NOMO-1 treated with dmso at 0.1 percent for 144 hours (cell line): ENCODE results near the gene KRT38.
A peak's percentile ranks its signal among the peaks of the same experiment; 100 is the strongest.
"Not testable (repeated sequence)": the region's sequence is repeated elsewhere in the genome, so short reads cannot be mapped to it uniquely, and the experiment has no call there.

ENCODE experiments used
- DNase-seq: peaks from one replicate; lab custom pipeline; 2025; ENCODE audit not compliant: unreplicated experiment; lab: John Stamatoyannopoulos, UW

KRT38 gene

GRCh38 chr17:41422586-41422985, 18.2 kb downstream of the KRT38 start:
- DNase-seq: not testable (repeated sequence)

DNA sequence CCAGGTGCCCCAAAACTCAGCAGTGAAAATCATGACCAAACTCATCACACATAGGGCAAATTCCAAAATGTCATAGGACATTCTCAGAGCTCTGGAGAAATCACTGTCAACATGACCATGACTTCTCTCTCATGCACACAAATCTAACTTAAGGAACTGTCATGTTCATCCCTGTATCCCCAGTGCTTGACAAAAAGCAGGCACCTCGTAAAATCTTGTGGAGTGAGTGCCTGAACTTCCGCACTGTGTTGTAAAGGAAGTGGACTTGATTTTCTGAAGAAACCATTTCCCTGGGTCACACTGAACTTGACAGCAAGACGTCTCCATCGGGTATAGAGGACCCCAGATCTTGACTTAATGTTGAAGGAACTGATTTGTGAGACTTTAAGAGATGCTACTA, 19.2 kb downstream of the KRT38 start:
- DNase-seq: no peak

DNA sequence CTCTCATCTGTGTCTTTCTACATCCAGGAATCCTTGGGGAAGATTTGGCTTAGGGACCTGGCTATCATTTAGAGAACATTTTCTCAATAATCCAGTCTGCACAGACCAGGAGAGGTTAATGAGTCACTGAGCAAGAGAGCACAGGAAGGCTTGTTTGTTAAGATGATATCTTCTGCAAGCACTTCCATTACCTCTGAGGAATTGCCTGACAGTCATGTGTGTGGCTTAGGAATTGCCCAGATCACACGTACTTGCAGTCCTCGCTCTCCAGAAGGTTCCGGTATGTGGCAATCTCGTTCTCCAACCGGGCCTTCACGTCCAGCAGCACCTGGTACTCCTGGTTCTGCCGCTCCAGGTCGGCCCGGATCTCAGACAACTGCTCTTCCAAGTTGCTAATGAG, 19.7 kb downstream of the KRT38 start:
- no peak for DNase-seq

DNA sequence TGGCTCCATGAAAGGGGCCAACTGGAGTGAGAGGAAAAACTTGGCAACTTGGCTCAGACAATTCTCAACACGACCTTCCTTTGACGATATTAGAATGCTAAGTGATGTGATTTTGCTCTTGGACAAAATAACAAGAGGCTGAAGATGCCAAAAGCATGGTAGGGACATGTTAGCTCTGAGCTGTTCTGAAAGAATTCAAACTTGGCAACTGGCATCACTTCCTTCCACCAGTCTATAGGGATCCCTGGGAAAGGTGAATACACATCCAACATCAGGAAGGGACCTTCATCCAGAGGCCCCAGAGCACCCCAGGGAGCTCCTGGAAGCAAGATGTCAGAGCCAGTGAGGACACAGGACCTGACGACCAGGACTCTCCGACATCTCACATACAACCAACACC, 20.6 kb downstream of the KRT38 start:
- no peak for DNase-seq

GRCh38 chr17:41419716-41420115, 21.1 kb downstream of the KRT38 start:
- no peak for DNase-seq

DNA sequence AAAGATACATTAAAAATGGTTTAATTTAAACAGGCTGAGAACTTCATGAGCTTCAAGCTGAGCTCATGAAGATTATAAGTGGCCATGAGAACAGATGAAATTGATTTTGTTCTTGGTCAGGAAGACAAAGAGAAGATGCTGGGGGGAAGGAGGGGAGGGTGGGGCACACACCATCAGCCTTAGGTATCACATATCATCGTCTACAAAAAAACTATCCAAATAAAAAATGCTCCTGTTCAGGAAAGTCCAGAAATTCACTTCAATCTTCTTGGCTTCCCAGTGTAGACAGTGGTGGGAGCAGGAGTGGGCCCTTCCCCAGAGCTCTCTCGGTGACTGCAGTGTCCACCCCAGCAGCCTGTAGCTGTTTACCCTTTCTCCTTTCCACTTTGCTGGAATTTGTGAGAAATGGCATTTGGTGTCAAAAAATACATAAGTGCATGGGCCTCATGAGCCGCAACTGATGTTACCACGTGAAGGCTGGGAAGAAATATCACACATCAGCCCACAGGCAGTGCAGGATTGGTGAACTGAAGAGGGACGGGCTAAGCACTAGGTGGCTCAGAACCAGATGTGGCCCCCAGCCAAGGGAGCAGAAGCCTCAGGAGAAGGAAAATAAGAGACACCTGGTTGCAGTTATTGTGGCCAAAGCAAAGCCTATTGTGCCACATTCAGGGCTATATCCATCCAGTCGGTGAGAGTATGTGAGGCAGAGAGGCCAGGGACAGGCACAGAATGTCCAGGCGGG, 22.5 kb downstream of the KRT38 start:
- no peak for DNase-seq

DNA sequence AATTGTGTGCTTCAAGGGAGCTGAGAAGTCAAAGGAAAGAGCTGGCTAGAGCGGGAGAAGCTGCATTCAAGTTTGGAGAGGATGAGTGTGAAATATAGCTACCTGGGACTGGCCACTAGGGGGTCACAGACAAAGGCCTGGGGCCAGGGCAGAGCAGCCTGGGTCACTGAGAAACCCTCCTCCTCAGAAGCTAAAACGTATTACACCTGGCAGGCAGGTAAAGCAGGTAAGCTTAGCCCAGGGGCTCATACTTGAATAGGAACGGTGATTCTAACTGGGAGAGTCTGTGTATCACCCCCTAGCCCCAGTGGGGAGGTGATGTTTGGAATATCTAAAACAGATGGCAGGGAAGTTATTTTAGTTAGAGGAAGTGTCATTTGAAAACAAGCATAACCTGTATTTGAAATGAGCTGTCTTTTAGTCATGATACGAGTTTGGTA, 23.2 kb downstream of the KRT38 start:
- peak; percentile 10 for DNase-seq

GRCh38 chr17:41417127-41417526, 23.7 kb downstream of the KRT38 start:
- DNase-seq: no peak

DNA sequence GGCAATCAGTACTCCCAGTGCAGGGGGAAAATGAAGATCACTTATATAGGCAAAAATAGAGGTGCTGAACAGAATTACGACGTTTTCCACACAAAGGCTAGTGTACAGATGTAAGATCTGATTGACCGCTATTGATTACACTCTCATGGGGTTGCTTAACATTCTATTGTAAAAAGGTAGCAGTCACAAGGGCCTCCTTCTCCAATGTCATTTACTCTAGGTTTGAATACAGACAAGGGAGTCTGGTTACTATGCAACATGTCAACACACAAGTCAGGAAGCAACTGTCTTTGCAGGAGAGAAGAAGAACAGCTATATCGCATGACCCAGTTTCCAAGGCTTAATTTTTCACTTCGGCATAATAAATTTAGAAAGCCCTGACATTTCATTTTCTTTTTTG, 24.3 kb downstream of the KRT38 start:
- DNase-seq: no peak

DNA sequence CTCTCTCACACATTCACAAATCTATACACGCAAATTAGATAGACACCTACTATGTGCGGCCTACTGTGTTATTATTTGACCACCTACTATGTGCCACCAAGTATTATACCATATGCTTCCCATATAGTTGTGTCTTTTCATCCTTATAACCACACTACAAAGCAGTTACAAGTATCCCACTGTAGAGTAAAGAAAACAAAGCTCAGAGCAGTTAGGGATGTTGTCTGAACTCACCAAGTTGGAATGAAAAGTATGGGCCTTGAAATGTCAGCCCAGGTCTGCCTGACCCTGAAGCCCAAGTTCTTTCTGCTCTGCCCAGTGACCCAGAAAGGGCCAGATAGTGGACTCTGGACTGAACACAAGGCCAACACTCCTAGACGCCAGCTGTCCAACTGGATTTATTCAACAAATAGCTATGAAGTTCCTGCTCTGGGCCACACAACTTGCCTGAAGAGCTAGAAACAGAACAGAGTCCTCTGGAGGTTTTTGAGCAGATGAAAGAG, 24.9 kb downstream of the KRT38 start:
- DNase-seq: no peak

- DNase-seq: no peak
Observed at GRCh38 chr17:41415411-41415810, 25.4 kb downstream of the KRT38 start.

GRCh38 chr17:41413982-41414381, 26.8 kb downstream of the KRT38 start:
- no peak for DNase-seq

- DNase-seq: no peak
Observed at GRCh38 chr17:41413353-41413957, 27.3 kb downstream of the KRT38 start.

DNA sequence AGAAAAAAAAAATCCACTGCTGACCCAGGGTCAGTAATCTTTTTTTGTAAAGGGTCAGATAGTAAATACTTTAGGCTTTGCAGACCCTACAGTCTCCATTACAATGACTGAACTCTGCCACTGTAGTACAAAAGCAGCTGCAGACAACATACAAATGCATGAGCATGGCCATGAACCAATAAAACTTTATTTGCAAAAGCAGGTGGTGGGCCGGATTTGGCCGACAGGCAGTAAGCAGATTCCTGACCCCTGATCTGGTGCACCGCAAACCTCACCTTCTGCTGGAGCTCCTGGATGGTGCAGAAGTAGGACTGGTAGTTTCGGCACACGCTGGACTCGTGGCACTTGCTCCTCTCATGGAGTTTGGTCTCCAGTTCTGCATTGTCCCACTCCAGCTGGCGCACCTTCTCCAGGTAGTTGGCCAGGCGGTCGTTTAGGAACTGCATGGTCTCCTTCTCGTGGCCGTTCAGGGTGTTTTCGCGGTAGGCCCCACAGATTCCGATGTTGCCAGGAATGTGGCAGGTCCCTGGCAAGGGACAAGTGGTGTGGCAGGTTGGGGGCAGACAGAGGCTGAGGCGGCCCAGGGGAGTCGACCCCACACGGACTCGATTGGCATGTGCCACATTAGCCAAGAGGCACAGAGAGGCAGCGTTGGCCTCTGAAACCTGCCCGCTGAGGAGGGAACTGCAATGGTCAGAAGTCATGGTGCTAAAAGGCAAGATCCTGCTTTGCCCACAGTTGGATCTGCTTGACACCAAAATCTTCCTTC, 29.5 kb downstream of the KRT38 start:
- no peak for DNase-seq

DNA sequence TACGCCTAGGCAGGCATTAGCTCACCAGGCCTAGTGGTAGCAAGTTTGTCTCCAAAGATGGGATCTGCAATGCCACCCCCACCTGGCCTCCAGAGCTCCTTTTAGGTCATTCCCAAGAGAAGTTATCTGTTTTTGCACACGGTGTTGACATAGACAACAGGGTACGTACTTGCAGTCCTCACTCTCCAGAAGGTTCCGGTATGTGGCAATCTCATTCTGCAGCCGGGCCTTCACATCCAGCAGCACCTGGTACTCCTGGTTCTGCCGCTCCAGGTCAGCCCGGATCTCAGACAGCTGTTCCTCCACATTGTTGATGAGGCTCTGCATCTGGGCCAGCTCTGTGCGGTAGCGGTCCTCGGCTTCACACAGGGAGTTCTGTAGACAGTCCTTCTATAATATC, 33.6 kb downstream of the KRT38 start:
- no peak for DNase-seq

- no peak for DNase-seq
Observed at GRCh38 chr17:41406205-41406604, 34.6 kb downstream of the KRT38 start.

DNA sequence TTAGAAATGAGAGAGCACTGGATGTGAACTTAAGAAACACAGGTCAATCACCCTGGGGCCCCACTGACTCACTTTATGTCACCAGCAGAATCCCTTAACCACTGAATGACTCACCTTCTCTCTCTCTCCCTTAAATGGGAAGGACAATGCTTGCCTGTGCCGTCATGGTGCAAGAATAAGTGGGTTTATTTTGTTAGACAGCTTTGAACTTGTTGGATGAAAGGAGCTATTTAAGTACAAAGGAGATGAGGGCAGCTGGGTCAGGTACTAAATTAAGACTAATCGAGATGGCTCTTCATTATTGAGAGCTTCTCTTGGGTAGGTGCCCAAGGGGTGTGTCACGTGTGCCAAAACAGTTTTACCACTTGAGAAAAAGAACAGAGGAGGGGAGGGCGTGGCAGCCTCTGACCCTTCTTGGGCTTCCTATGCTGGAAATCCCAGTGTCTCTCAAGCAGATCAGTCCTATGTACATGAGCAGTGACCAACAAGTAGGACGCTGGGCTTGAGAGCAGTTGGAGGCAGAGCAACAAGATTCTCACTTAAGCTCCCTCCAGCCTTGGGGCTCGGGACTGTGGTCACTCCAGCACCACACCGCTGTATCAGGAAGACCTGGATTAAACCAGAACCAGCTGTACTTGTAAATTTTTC, 36.6 kb downstream of the KRT38 start:
- DNase-seq: peak; percentile 84

DNA sequence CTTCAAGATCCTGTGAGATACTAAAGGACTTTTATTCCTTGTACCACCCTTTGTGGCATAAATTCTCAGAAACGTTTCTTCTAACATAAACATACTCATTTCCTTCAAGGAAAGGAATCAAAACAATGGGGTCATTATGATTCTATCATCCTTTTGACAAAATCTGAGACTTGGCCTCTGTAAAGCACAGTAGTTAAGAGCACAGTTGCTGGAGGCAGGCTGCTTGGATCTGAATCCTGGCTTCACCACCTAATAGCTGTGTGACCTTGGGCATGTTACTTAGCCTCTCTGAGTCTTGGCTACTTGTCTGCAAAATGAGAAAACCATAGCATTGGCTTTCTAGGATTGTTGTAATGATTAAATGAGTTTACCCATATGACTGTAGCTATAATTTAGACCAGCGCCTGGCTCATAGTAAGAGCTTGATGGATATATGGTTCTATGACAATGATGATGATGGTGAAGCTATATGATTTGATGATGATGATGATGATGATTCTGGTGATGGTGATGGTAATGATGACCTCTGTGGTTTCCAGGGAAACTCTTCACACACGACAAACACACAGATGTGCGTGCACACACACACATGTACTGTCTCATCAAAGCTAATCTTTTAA, 37.3 kb downstream of the KRT38 start:
- DNase-seq: no peak

- DNase-seq: no peak
Observed at GRCh38 chr17:41402161-41402560, 38.6 kb downstream of the KRT38 start.

- DNase-seq: peak; percentile 52
Observed at GRCh38 chr17:41396996-41397660, 43.7 kb downstream of the KRT38 start, which contains the start of gene KRT31. TSS of gene KRT31 (minus strand) at chr17:41397608. CDS start at chr17:41397539, 69 bp downstream.
